Measurements from ENCODE around the gene OR2T35.
"Not testable (repeated sequence)": the region's sequence is repeated elsewhere in the genome, so short reads cannot be mapped to it uniquely, and the experiment has no call there.

Gene OR2T35

GRCh38 chr1:248645178-248645577 lies at the start of gene OR2T35:
Gene OR2T35, minus strand, starts transcription at chr1:248645278. Its CDS starts 6,020 bp downstream, at chr1:248639258.
- not testable (repeated sequence) for DNase-seq, ATAC-seq

GRCh38 chr1:248691567-248692155 lies 46.6 kb upstream of the OR2T35 start:
- ATAC-seq = no peak

GRCh38 chr1:248688527-248689298 lies 43.6 kb upstream of the OR2T35 start:
- DNase-seq (no peak), ATAC-seq (no peak)

More at GRCh38 chr1:248691567-248692155, 46.6 kb upstream of the OR2T35 start:
- no peak for DNase-seq

- ATAC-seq (peak; percentile 57), DNase-seq (peak; percentile 20)
These were observed 41.7 kb upstream of the OR2T35 start for GRCh38 chr1:248686815-248687214.

GRCh38 chr1:248681651-248682050 lies 36.6 kb upstream of the OR2T35 start:
- no peak for DNase-seq
- ATAC-seq = no peak

- ATAC-seq (no peak), DNase-seq (no peak)
These were observed 24.9 kb upstream of the OR2T35 start for GRCh38 chr1:248670003-248670402.

- peak; percentile 32 for ATAC-seq
- DNase-seq = peak; percentile 3
These were observed 18.6 kb upstream of the OR2T35 start for GRCh38 chr1:248663453-248664328.

- DNase-seq, ATAC-seq: not testable (repeated sequence)
These were observed 11.7 kb upstream of the OR2T35 start for GRCh38 chr1:248656797-248657196.

- not testable (repeated sequence) for DNase-seq, ATAC-seq
These were observed 10.3 kb upstream of the OR2T35 start, which contains the start of gene OR2T27 for GRCh38 chr1:248655354-248655753. Gene OR2T27, minus strand, starts transcription at chr1:248655528. Its CDS starts 4,644 bp downstream, at chr1:248650884.

- not testable (repeated sequence) for ATAC-seq, DNase-seq
These were observed 3.9 kb upstream of the OR2T35 start for GRCh38 chr1:248648770-248649536.

GRCh38 chr1:248642971-248643651 lies 2.0 kb downstream of the OR2T35 start:
- ATAC-seq = peak; percentile 43
- DNase-seq = not testable (repeated sequence)

GRCh38 chr1:248641583-248641982 lies 3.5 kb downstream of the OR2T35 start:
- ATAC-seq, DNase-seq: not testable (repeated sequence)

GRCh38 chr1:248640906-248641305 lies 4.2 kb downstream of the OR2T35 start:
- not testable (repeated sequence) for DNase-seq, ATAC-seq

- DNase-seq, ATAC-seq: not testable (repeated sequence)
These were observed 5.4 kb downstream of the OR2T35 start for GRCh38 chr1:248639652-248640051.

GRCh38 chr1:248636612-248637011 lies 8.5 kb downstream of the OR2T35 start:
- not testable (repeated sequence) for ATAC-seq

GRCh38 chr1:248634991-248635390 lies 10.1 kb downstream of the OR2T35 start, which contains the start of gene OR2T11:
Gene OR2T11, minus strand, starts transcription at chr1:248635091. Its CDS starts 7,963 bp downstream, at chr1:248627128.
- not testable (repeated sequence) for ATAC-seq, DNase-seq

More at GRCh38 chr1:248636612-248637011, 8.5 kb downstream of the OR2T35 start:
- not testable (repeated sequence) for DNase-seq

- DNase-seq (no peak), ATAC-seq (peak; percentile 32)
These were observed 13.6 kb downstream of the OR2T35 start for GRCh38 chr1:248631354-248632008.

- ATAC-seq = no peak
These were observed 14.5 kb downstream of the OR2T35 start for GRCh38 chr1:248630551-248630950.

GRCh38 chr1:248627971-248628844 lies 16.9 kb downstream of the OR2T35 start:
- DNase-seq (no peak), ATAC-seq (no peak)

More at GRCh38 chr1:248630551-248630950, 14.5 kb downstream of the OR2T35 start:
- no peak for DNase-seq

All from stimulated activated naive CD8-positive, alpha-beta T cell treated with anti-CD3 and anti-CD28 coated beads, Interleukin-15, Interleukin-2, amounts not matched to agents 100 U/mL and 50 U/mL, for 24 hours (primary cell).